Urinary bladder (tissue), 4 donors: ENCODE data around the gene ASH1L. TPM values are rescaled to one million over a fixed set of nuclear protein-coding genes. Genes with fewer than 3 reads are reported as not detected.

ENCODE experiments used
- DNase-seq: peaks from one replicate; pipeline ENCODE4 v3.0.0-alpha.2; 2015; ENCODE audit errors: extremely low spot score
- H3K27ac ChIP-seq: one replicate; pipeline ENCODE4 v1.5.1; 2013; ENCODE audit warnings: low read depth, mild to moderate bottlenecking, moderate library complexity
- H3K36me3 ChIP-seq: one replicate; pipeline ENCODE4 v1.6.1; 2013; ENCODE audit warnings: mild to moderate bottlenecking, moderate library complexity; ENCODE audit not compliant: insufficient read depth
- H3K4me1 ChIP-seq: one replicate; pipeline ENCODE4 v1.6.1; 2013; ENCODE audit warnings: mild to moderate bottlenecking, moderate library complexity; ENCODE audit not compliant: insufficient read depth
- H3K4me3 ChIP-seq: one replicate; pipeline ENCODE4 v1.5.1; 2013; ENCODE audit warnings: low read depth, low read length
- WGBS: extraction: QIAGEN DNeasy Blood & Tissue Kit; methylation state at CpG from one replicate; pipeline ENCODE4 v1.1.7; 2013; 5-methylcytosine and 5-hydroxymethylcytosine counted together
- polyA plus RNA-seq: library from polyadenylated mRNA; stranded (reverse); fragments of 200-250 nt; gene quantifications from one replicate; pipeline ENCODE4 v1.2.3, GENCODE V29; 2013
- small RNA-seq: library from RNA; depleted of rRNA; stranded (forward); fragments of <200 nt; gene quantifications from one replicate; pipeline ENCODE3, GENCODE V24; 2014
- total RNA-seq: library from RNA; depleted of rRNA; stranded (reverse); fragments of >200 nt; gene quantifications from one replicate; pipeline ENCODE4 v1.2.3, GENCODE V29; 2014
- donor health status: healthy with polysubstance abuse.
- donor health status: healthy.

The ASH1L gene
- total and polyA plus RNA-seq, 2 donors: 21.6 to 75.5 TPM

DNA sequence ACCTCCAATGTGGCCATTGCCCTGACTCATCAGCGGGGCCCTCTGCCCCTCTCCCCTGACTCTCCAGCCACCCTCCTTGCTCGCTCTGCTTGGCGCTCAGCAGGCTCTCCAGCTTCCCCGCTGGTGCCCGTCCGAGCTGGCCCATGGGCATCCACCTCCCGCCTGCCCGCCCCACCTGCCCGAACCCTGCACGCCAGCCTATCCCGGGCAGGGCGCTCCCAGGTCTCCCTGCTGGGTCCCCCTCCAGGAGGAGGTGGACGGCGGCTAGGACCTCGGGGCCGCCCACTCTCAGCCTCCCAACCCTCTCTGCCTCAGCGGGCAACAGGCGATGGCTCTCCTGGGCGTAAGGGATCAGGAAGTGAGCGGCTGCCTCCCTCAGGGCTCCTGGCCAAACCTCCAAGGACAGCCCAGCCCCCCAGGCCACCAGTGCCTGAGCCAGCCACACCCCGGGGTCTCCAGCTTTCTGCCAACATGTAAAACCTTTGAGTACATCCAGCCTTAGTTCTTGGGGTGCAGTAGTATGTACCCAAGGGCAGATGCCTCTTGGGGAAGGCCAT, 274.5 kb downstream of the ASH1L start:
- Histone ChIP-seq H3K27ac (no peak overlapping the region), H3K4me1 (no peaks in the 10 kb centered on the region), H3K4me3 (no peak overlapping the region), H3K36me3 (no peaks in the 10 kb centered on the region)
- no peak for DNase-seq
- 89% methylated on average over 21 of the region's 21 CpGs for WGBS

DNA sequence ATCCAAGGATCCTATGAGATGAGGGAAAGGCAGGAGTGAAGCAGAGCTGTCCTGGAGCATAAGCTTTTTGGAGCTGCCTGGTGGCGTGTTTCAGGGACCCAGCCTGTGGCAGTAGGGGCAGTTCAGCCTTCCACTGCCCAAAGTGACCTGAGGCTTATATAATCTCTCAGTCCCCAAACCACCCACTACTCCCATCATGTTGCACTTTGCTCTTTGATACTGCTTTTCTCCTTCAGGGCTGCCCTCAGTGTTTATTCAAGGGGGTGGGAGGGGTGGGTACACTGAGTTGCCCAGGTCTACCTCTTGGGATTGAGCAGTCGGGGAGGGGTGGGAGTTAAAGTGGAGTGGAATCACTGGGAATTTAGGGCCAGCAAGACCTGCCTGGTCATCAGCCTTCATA, 276.1 kb downstream of the ASH1L start:
- Histone ChIP-seq H3K27ac (no peak overlapping the region), H3K4me3 (no peak overlapping the region), H3K4me1 (no peaks in the 10 kb centered on the region), H3K36me3 (no peaks in the 10 kb centered on the region)
- no peak for DNase-seq
- 98% methylated on average over 2 of the region's 2 CpGs for WGBS

DNA sequence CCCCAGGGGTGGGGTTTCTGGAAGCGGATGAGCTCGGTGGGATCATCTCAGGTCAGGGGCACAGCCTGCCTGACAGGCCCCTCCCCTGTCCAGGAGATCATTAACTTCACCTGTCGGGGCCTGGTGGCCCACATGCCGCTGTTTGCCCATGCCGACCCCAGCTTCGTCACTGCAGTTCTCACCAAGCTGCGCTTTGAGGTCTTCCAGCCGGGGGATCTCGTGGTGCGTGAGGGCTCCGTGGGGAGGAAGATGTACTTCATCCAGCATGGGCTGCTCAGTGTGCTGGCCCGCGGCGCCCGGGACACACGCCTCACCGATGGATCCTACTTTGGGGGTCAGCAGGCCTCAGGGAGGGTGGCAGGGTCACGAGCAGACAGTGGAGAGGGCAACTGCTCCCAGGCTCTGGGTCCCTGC, 277.0 kb downstream of the ASH1L start:
- WGBS: 92% methylated on average over 18 of the region's 18 CpGs
- Histone ChIP-seq H3K4me1 (no peaks in the 10 kb centered on the region), H3K4me3 (no peak overlapping the region), H3K36me3 (no peaks in the 10 kb centered on the region), H3K27ac (no peak overlapping the region)
- no peak for DNase-seq

Small RNA genes lying within 50 kb of the gene (small RNA-seq; reads per million reads assigned to genes)
- gene AL353807.4: not detected
- not detected for gene RNU6-106P
- not detected for gene RNU6-1297P

Other genes starting within 250 kb of the ASH1L start
- gene RUSC1, start 241.9 kb downstream of the ASH1L start, total RNA-seq: 13.8 TPM
- gene RUSC1, start 241.9 kb downstream of the ASH1L start, polyA plus RNA-seq: 36.3 TPM
- gene MSTO1, start 47.4 kb upstream of the ASH1L start, total RNA-seq: 28.7 TPM
- gene MSTO1, start 47.4 kb upstream of the ASH1L start, polyA plus RNA-seq: 22.6 TPM
- gene YY1AP1, start 126.0 kb upstream of the ASH1L start, total RNA-seq: 166 TPM
- gene YY1AP1, start 126.0 kb upstream of the ASH1L start, polyA plus RNA-seq: 56.5 TPM
- 57.3 TPM for gene DAP3, start 126.3 kb upstream of the ASH1L start, total RNA-seq
- 72.0 TPM for gene DAP3, start 126.3 kb upstream of the ASH1L start, polyA plus RNA-seq